Ecto neural progenitor cell (in vitro differentiated cells): ENCODE results near the gene RPS10.
"Not testable (repeated sequence)": the region's sequence is repeated elsewhere in the genome, so short reads cannot be mapped to it uniquely, and the experiment has no call there.

Source experiments
- DNase-seq: peaks from one replicate; pipeline ENCODE4 v3.0.0-alpha.2; 2018; ENCODE audit warnings: low spot score

The RPS10 gene

DNA sequence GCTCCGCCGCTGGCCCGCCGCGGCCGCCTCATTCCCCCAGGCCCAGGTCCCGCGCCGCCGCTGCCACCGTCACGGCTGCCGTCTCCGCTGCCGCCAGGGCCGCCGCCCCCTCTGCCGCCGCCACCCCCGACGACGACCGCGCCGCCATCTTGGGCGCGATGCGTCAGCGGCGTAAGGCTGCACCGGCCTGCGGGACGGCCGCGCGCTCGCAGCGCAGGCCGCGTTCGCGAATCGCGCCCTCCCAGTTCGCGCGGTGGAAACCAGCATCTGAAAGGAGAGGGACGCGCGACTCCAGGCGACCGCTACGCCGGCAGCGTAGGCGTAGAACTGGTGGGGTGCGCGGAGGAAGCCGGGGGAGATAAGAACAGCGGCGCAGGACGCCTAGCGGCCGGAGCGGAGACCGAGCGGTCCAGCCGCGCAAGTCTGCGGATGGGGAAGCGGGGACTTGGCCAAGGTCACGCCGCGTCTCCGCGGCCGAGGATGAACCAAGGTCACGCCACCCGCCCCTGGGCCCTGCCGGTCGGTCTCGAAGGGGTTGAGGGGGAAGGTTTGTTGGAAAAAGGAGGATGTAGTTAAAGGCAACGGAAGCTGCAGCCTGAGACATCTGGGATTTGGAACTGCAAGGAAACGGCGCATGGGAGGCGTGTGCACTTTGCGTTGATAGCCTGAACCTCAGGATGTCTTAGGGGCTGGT lies 33.2 kb downstream of the RPS10 start, which contains the start of gene NUDT3:
Gene NUDT3, minus strand, starts transcription at position 173 of the 694 bp plus-strand sequence. CDS start 307 bp downstream, outside the sequence.
- DNase-seq = peak; percentile 96

GRCh38 chr6:34391786-34392496 lies 33.9 kb downstream of the RPS10 start:
- peak; percentile 79 for DNase-seq

DNA sequence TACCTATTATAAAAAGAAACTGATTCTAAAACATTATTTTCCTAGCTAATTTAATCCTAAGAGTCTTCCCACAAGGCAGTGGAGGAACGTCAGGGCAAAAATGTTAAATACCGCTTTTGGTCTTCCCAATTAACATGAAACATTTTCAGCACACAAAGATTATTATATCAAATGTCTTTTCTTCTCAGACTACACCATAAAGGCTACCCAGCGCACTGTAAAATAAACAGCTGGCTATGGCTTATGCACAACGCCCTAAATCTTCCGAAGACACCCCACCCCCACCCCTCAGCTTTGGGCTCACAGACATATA lies 34.4 kb downstream of the RPS10 start:
- DNase-seq = no peak

DNA sequence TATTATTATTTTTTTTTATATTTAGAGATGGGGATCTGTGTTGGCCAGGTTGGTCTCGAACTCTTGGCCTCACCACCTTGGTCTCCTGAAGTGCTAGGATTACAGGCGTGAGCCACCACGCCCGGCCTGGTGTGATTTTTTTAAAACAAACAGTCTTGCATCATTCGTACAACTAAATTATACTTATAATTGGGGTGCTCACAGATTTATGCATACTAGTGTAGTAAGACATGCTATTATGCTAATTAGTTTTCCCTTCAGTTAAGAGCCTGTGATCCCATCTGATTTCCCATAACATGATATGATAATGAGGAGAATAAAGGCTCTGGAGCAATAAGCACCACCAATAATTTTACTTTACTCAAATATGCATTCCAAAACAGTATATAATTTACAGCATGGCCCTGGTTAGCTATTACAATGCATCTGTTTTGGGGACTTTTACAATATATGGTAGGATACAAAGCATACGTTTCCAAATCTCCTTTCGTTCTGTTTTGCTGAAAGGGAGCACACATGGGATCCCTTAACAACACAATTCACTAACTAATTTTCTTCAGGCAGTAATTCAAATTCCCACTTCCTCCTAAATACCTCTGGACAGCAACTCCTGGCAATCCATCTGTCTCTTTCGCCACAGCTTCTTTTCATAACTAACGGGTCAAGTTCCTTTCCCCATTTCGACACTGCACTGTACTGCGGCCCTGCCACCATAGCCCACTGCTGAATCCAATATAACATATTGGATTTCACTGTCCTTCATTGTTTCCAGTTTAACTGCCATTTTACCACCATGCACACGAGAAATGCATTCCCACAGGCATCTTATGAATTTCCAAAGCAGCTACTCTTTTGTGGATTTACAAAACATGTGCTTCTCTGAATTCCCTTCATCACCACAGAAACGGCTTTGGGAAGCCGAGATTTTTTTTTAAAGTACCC lies 35.1 kb downstream of the RPS10 start:
- DNase-seq = no peak

- no peak for DNase-seq
Measured at GRCh38 chr6:34389034-34389433, 36.8 kb downstream of the RPS10 start.

DNA sequence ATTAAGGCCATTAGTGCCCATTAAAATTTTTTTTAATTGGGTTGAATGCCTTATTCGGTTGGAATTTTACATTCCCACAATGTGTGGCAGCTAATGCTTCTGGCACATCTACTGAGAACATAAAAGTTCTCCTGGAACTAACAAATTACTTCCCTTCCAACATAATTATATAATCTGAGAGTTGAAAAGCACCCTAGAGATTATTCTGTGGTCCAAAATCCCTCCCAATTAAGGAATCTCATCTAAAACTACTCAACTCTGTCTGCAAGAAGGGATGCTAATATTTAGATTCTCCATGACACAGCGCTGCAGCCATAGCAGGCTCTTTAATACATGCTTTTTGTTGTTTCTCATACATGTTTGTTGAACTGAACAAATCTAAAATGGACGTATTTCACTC lies 37.4 kb downstream of the RPS10 start:
- DNase-seq = no peak

GRCh38 chr6:34386316-34387137 lies 39.3 kb downstream of the RPS10 start:
- no peak for DNase-seq

- no peak for DNase-seq
Measured at GRCh38 chr6:34385793-34386195, 40.1 kb downstream of the RPS10 start.

GRCh38 chr6:34384321-34385153 lies 41.3 kb downstream of the RPS10 start:
- no peak for DNase-seq

DNA sequence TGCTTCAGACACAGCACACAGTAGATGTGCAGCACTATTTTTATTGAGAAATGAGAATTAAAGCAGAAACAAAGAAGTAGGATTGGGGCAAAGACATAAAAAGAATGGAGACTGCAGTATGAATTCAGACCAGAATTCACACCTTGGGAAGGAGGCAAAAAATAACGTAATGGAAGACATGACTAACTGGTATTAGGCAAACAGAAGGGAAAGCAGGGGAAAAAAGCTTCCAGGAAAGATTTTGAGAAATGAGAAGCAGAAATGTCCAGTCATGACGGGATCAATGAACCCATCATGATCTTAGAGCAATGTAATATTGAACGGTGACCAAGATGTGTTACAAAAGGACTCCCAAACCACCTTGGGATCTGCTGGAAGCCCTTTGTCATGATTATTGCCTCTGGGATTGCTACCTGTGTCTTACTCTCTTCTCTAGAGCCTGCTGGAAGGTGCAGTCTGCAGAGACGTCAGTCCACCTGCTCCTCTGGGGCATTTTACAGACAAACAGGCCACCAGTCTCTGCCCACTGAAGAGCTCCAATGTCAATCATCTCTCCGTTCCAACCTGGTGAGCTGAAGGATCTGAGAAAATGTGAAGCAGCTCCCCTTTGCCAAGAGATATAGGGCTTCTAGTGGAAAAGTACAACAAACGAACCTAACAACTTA lies 42.1 kb downstream of the RPS10 start:
- DNase-seq = no peak

DNA sequence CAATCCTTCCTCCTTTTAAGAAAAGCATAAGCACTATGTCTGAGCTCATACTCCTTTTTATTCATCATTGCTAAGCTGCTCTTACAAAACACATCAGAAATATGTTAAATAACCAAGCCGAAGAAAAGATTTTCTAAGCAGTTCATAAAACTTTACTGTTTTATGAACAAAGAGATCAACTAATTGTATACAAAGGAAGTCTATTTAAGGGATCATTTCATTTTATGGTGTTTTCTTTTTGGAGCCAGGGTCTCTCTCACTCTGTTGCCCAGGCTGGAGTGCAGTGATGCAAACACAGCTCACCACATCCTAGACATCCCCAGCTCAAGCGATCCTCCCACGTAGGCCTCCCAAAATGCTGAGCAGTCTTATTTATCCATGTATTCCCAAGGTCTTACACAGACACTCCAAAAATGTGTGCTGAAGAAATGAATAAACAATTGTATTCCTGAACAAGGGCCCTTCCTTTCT lies 42.7 kb downstream of the RPS10 start:
- no peak for DNase-seq

- no peak for DNase-seq
Measured at GRCh38 chr6:34381081-34381480, 44.8 kb downstream of the RPS10 start.

DNA sequence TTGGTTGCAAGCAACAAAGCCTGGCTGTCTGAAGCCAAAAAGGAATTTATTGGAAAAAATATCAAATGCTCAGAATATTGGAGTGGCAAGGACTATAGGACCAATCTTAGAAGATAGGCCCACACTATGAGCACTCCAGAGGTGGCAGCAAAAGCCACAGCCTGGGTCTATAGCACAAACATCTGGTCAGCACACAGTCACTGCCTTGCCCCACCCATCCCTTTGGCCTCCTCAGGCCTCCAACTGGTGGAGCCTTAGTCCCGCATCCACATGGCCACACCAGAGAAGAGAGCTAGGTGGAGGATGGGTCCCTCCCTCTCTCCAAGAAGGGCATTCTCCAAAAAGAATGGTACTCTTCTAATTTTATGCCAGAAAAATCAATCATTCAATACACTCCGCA lies 47.4 kb downstream of the RPS10 start:
- DNase-seq = no peak

- no peak for DNase-seq
Measured at GRCh38 chr6:34377984-34378383, 47.9 kb downstream of the RPS10 start.

DNA sequence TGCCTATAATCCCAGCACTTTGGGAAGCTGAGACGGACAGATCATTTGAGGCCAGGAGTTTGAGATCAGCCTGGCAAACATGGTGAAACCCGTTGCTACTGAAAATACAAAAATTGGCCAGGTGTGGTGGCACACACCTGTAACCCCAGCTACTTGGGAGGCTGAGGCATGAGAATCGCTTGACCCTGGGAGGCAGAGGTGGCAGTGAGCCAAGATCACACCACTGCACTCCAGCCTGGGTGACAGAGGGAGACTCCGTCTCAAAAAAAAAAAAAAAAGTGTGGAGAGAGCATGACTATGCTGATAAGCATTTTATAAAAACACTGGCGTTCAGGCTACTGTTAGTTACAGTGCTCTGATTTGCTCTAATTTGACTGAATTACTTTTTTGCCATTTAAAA lies 48.3 kb downstream of the RPS10 start:
- DNase-seq = not testable (repeated sequence)

GRCh38 chr6:34375833-34376232 lies 50.0 kb downstream of the RPS10 start:
- no peak for DNase-seq

DNA sequence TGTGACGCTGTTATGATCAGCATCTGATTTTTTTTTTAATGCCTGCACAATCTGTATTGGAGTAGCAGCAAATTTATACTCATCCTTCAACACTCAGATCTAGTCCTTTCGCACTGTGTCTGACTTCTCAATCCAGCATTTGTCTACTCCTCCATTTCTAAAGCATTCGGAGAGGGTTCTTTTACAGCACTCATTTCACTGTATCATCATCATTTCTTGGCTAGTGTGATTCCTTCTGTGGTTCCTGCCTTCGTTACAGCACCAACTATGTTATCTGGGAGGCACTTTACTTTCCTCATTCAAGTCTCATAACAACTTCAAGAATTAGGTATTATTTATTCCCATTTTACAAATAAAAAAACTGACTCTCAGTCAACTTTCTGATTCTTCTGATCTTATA lies 51.4 kb downstream of the RPS10 start:
- DNase-seq = no peak

- DNase-seq = no peak
Measured at GRCh38 chr6:34374069-34374468, 51.8 kb downstream of the RPS10 start.

- DNase-seq = no peak
Measured at GRCh38 chr6:34373511-34373910, 52.4 kb downstream of the RPS10 start.

DNA sequence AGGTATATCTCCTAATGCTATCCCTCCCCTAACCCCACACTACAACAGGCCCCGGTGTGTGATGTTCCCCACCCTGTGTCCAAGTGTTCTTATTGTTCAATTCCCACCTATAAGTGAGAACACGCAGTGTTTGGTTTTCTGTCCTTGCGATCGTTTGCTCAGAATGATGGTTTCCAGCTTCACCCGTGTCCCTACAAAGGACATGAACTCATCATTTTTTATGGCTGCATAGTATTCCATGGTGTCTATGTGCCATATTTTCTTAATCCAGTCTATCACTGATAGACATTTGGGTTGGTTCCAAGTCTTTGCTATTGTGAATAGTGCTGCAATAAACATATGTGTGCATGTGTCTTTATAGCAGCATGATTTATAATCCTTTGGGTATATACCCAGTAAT lies 54.0 kb downstream of the RPS10 start:
- DNase-seq = not testable (repeated sequence)
